Uterus (tissue), 4 donors: ENCODE measurements around the gene ZCWPW2. TPM values are rescaled to one million over a fixed set of nuclear protein-coding genes. Genes with fewer than 3 reads are reported as not detected.

Experiments used
- DNase-seq, 2 donors: peaks; one replicate each; pipeline ENCODE4 v3.0.0-alpha.2; 2019 to 2020
- H3K27ac ChIP-seq, 2 donors: fragments of 200-600 bp; sonication (generic); 1 replicate in 1 of 2; 2 replicates in 1 of 2; pipeline ENCODE4 v1.5.1; 2016 to 2018
- H3K27me3 ChIP-seq, 2 donors: fragments of 200-600 bp; sonication (generic); one replicate each; pipeline ENCODE4 v1.5.1; 2018 to 2019; ENCODE audit warnings: control low read depth in 1 of 2
- H3K36me3 ChIP-seq, 2 donors: fragments of 200-600 bp; sonication (generic); one replicate each; pipeline ENCODE4 v1.5.1; 2019; ENCODE audit warnings: control low read depth in 1 of 2
- H3K4me1 ChIP-seq, 2 donors: fragments of 200-600 bp; sonication (generic); one replicate each; pipeline ENCODE4 v1.5.1; 2018 to 2019; ENCODE audit warnings: control low read depth in 1 of 2
- H3K4me3 ChIP-seq, 2 donors: fragments of 200-600 bp; sonication (generic); 1 replicate in 1 of 2; 2 replicates in 1 of 2; pipeline ENCODE4 v1.5.1; 2018 to 2019; ENCODE audit warnings: mild to moderate bottlenecking in 1 of 2
- H3K9me3 ChIP-seq, 2 donors: fragments of 200-600 bp; sonication (generic); one replicate each; pipeline ENCODE4 v1.5.1; 2019; ENCODE audit warnings: control low read depth in 1 of 2
- CTCF ChIP-seq, 4 experiments: fragments of 200-600 bp in 2 of 4; fragments of 450-650 bp in 2 of 4; sonication (generic) in 2 of 4; IDR thresholded peaks; one replicate each; pipeline ENCODE4 v1.5.1; 2016 to 2019; ENCODE audit warnings: antibody characterized with exemption in 4 of 4, mild to moderate bottlenecking in 2 of 4, moderate library complexity in 1 of 4
- POLR2A ChIP-seq, 2 donors: fragments of 450-650 bp; IDR thresholded peaks; one replicate each; pipeline ENCODE4 v1.6.1; 2016; ENCODE audit warnings: antibody characterized with exemption in 2 of 2, mild to moderate bottlenecking in 1 of 2, moderate library complexity in 1 of 2
- intact Hi-C: fragments of 100-400 bp; cut with DNase I; formaldehyde crosslinking; loops from one replicate; pipeline ENCODE4 v1.15.1; 2023; ENCODE audit warnings: low total_unique reads
- total RNA-seq, 4 donors: library from RNA; depleted of rRNA in 3 of 4; stranded (reverse); fragments of >200 nt in 3 of 4; gene quantifications; one replicate each; pipeline versions ENCODE4 v1.1.0 to v1.2.4, GENCODE V29; 2014 to 2023
- donor health status: DM: yes; HTN: yes; CAD: no.

Gene ZCWPW2
- total RNA-seq, 4 donors from 2014 or later = 1.5 to 2.6 TPM; not detected in 2

GRCh38 chr3:28322464-28322863 is 26.1 kb upstream of the ZCWPW2 start:
- Histone ChIP-seq H3K4me1 (no peaks in the 10 kb centered on the region), H3K27ac (no peak overlapping the region), H3K9me3 (no peaks in the 10 kb centered on the region), H3K4me3 (no peak overlapping the region), H3K27me3 (no peaks in the 10 kb centered on the region), H3K36me3 (no peaks in the 10 kb centered on the region)
- intact Hi-C loops = no loop called here
- TF ChIP-seq CTCF (IDR thresholded peaks at IDR 0.05) = no peak
- no peak for TF ChIP-seq POLR2A (IDR thresholded peaks at IDR 0.05)
- no peak for DNase-seq

- no peaks in the 10 kb centered on the region for H3K4me1 ChIP-seq
Observed at GRCh38 chr3:28326458-28326926, 22.0 kb upstream of the ZCWPW2 start.

GRCh38 chr3:28328188-28329151 is 20.1 kb upstream of the ZCWPW2 start:
- Histone ChIP-seq H3K27ac (no peak overlapping the region), H3K27me3 (no peaks in the 10 kb centered on the region), H3K36me3 (no peaks in the 10 kb centered on the region), H3K9me3 (no peaks in the 10 kb centered on the region), H3K4me3 (no peak overlapping the region), H3K4me1 (no peaks in the 10 kb centered on the region)
- TF ChIP-seq POLR2A (IDR thresholded peaks at IDR 0.05) (no peak), CTCF (IDR thresholded peaks at IDR 0.05) (peak; percentile 43 to 66 (median 57))
- intact Hi-C loops = no loop called here
- DNase-seq = no peak

More at GRCh38 chr3:28326458-28326926, 22.0 kb upstream of the ZCWPW2 start:
- intact Hi-C loops = no loop called here
- no peak for DNase-seq
- Histone ChIP-seq H3K27me3 (no peaks in the 10 kb centered on the region), H3K27ac (no peak overlapping the region), H3K9me3 (no peaks in the 10 kb centered on the region), H3K36me3 (no peaks in the 10 kb centered on the region), H3K4me3 (no peak overlapping the region)
- TF ChIP-seq POLR2A (IDR thresholded peaks at IDR 0.05) = no peak

- Histone ChIP-seq H3K4me3 (no peak overlapping the region), H3K27ac (no peak overlapping the region), H3K36me3 (no peaks in the 10 kb centered on the region), H3K9me3 (no peaks in the 10 kb centered on the region), H3K4me1 (no peaks in the 10 kb centered on the region), H3K27me3 (no peaks in the 10 kb centered on the region)
- intact Hi-C loops = no loop called here
- TF ChIP-seq POLR2A (IDR thresholded peaks at IDR 0.05) = no peak
- TF ChIP-seq CTCF (IDR thresholded peaks at IDR 0.05) = peak in 1 of 4 experiments; percentile 12
- DNase-seq = no peak
Observed at GRCh38 chr3:28334552-28334951, 14.0 kb upstream of the ZCWPW2 start.

- TF ChIP-seq POLR2A (IDR thresholded peaks at IDR 0.05) (no peak), CTCF (IDR thresholded peaks at IDR 0.05) (no peak)
- Histone ChIP-seq H3K9me3 (no peaks in the 10 kb centered on the region), H3K27ac (no peak overlapping the region), H3K4me3 (no peak overlapping the region), H3K4me1 (no peaks in the 10 kb centered on the region), H3K36me3 (no peaks in the 10 kb centered on the region), H3K27me3 (no peaks in the 10 kb centered on the region)
- no peak for DNase-seq
- intact Hi-C loops = no loop called here
Observed at GRCh38 chr3:28335246-28335645, 13.3 kb upstream of the ZCWPW2 start.
